IPS-18a (cell line): Measurements from ENCODE around the gene KLF5.

Source experiments
- H3K27ac ChIP-seq: one replicate; pipeline ENCODE4 v1.5.1; 2013; ENCODE audit warnings: low read length
- H3K27me3 ChIP-seq: one replicate; pipeline ENCODE4 v1.6.1; 2013; ENCODE audit warnings: mild to moderate bottlenecking, low read length; ENCODE audit not compliant: control insufficient read depth, insufficient read depth
- H3K36me3 ChIP-seq: one replicate; pipeline ENCODE4 v1.6.1; 2013; ENCODE audit warnings: low read depth, low read length; ENCODE audit not compliant: control insufficient read depth
- H3K4me1 ChIP-seq: one replicate; pipeline ENCODE4 v1.6.1; 2013; ENCODE audit warnings: low read depth, low read length; ENCODE audit not compliant: control insufficient read depth
- H3K4me3 ChIP-seq: one replicate; pipeline ENCODE4 v1.5.1; 2013; ENCODE audit warnings: low read length
- H3K9ac ChIP-seq: one replicate; pipeline ENCODE4 v1.6.1; 2013; ENCODE audit warnings: mild to moderate bottlenecking, low read length, moderate library complexity
- H3K9me3 ChIP-seq: one replicate; pipeline ENCODE4 v1.6.1; 2013; ENCODE audit warnings: low read depth, low read length; ENCODE audit not compliant: control insufficient read depth

The KLF5 gene

DNA sequence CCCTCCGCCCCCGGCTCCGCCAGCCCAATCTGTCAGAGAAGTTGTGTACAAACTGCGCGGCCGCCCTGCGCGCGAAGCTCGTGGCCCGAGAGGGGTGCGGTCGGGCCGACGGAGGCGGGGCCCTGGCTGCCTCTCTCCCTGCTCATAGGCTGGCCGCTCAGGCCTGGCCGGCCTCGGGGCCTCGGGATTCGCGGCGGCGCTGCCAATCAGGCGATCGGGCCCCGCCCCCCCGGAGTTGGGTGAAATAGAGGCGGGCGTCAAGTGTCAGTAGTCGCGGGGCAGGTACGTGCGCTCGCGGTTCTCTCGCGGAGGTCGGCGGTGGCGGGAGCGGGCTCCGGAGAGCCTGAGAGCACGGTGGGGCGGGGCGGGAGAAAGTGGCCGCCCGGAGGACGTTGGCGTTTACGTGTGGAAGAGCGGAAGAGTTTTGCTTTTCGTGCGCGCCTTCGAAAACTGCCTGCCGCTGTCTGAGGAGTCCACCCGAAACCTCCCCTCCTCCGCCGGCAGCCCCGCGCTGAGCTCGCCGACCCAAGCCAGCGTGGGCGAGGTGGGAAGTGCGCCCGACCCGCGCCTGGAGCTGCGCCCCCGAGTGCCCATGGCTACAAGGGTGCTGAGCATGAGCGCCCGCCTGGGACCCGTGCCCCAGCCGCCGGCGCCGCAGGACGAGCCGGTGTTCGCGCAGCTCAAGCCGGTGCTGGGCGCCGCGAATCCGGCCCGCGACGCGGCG is at the start of gene KLF5:
TSS of gene KLF5 (plus strand) at position 270 of the 724 bp plus-strand sequence. CDS start at position 593, 323 bp downstream.
- peaks cover 69% of the 10 kb centered on the region for H3K27me3 ChIP-seq
- peaks cover 38% of the 10 kb centered on the region for H3K4me1 ChIP-seq
- no peaks in the 10 kb centered on the region for H3K36me3 ChIP-seq
- H3K27ac ChIP-seq = no peak within 1 kb of the TSS
- no peaks in the 10 kb centered on the region for H3K9me3 ChIP-seq
- H3K4me3 ChIP-seq = peak within 1 kb of the TSS; percentile 68
- peak within 1 kb of the TSS; percentile 25 for H3K9ac ChIP-seq

DNA sequence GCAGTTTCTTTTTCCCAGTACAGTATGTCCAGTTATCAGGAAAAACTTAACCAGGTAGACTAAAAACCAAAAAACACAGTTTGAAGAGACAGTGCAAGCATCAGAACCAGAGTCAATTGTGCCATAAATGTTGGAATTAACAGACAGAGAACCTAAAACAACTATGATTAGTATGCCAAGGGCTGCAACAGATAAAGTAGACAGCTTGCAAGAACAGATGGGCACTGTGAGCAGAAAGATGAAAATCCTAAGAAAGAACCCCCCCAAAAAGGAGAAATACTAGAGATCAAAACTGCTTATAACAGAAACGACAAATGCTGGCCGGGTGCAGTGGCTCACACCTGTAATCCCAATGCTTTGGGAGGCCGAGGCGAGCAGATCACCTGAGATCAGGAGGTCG is 47.1 kb upstream of the KLF5 start:
- Histone ChIP-seq H3K27ac (no peak overlapping the region), H3K9ac (no peak overlapping the region), H3K9me3 (no peaks in the 10 kb centered on the region), H3K36me3 (no peaks in the 10 kb centered on the region), H3K4me1 (no peaks in the 10 kb centered on the region), H3K27me3 (no peaks in the 10 kb centered on the region), H3K4me3 (no peak overlapping the region)

- H3K4me3 ChIP-seq = no peak overlapping the region
- no peaks in the 10 kb centered on the region for H3K27me3 ChIP-seq
- no peaks in the 10 kb centered on the region for H3K4me1 ChIP-seq
- H3K36me3 ChIP-seq = no peaks in the 10 kb centered on the region
- H3K9me3 ChIP-seq = no peaks in the 10 kb centered on the region
- no peak overlapping the region for H3K27ac ChIP-seq
- no peak overlapping the region for H3K9ac ChIP-seq
Measured at GRCh38 chr13:73015805-73016204, 43.0 kb upstream of the KLF5 start.

GRCh38 chr13:73018336-73018735 is 40.5 kb upstream of the KLF5 start:
- no peak overlapping the region for H3K4me3 ChIP-seq
- no peaks in the 10 kb centered on the region for H3K9me3 ChIP-seq
- H3K27ac ChIP-seq = no peak overlapping the region
- H3K4me1 ChIP-seq = no peaks in the 10 kb centered on the region
- no peaks in the 10 kb centered on the region for H3K36me3 ChIP-seq
- H3K9ac ChIP-seq = no peak overlapping the region
- no peaks in the 10 kb centered on the region for H3K27me3 ChIP-seq

DNA sequence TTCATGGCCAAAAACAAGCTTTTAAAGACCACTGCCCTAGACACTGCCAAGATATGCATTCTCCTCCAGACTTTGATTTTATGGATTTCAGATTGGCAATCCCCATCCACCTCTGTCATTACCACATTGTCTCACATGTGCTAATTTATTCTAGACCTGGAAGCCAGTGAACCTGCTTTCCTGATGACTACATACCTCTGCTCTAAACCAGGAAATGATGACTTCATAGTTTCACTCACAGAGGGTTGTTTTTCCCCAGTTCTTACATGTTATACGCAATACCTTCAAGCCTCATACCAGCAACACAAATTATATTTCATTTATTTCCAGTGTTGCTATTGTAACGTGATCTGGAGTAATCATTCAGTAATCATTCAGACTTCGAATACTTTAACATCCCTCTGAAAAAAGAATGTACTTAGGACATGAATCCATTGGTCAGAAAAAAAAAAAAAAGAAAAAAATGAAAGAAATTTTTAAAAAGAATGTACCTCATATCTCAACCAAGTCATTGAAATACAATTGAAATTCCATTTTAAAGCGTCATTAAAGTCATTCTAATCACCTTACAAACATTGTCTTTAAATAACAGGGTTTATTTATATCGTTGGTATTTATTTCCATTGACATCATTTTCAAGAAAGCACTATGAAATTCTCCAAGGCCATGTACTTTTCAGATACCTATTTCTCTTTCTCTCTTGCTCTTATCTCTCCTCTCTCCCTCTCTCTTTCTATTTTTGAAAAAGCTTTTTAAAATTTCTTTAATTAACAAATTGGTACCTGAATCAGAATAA is 33.4 kb upstream of the KLF5 start:
- H3K4me3 ChIP-seq = no peak overlapping the region
- no peaks in the 10 kb centered on the region for H3K27me3 ChIP-seq
- no peaks in the 10 kb centered on the region for H3K9me3 ChIP-seq
- H3K27ac ChIP-seq = no peak overlapping the region
- no peaks in the 10 kb centered on the region for H3K4me1 ChIP-seq
- H3K36me3 ChIP-seq = no peaks in the 10 kb centered on the region
- H3K9ac ChIP-seq = no peak overlapping the region

DNA sequence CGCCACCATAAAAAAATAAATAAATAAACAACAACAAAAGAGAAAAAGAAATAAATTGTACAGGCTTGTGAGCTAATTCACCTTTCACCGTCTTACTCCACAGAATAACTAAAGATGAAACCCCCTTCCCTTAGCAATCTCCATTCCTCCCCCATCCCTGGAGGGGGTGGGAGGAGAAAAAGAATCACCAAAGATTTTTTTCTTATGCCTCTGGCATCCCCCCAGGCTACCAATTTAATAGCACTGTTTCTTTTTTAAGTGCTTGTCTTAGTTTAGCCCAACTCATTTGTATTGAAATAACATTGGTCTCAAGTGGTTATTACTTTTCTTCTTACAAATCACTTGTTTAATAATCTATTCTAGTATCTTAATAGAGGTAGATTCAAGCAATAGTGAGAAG is 23.9 kb upstream of the KLF5 start:
- Histone ChIP-seq H3K9ac (no peak overlapping the region), H3K4me3 (no peak overlapping the region), H3K27me3 (no peaks in the 10 kb centered on the region), H3K4me1 (peaks cover 5% of the 10 kb centered on the region), H3K9me3 (no peaks in the 10 kb centered on the region), H3K36me3 (no peaks in the 10 kb centered on the region), H3K27ac (no peak overlapping the region)

DNA sequence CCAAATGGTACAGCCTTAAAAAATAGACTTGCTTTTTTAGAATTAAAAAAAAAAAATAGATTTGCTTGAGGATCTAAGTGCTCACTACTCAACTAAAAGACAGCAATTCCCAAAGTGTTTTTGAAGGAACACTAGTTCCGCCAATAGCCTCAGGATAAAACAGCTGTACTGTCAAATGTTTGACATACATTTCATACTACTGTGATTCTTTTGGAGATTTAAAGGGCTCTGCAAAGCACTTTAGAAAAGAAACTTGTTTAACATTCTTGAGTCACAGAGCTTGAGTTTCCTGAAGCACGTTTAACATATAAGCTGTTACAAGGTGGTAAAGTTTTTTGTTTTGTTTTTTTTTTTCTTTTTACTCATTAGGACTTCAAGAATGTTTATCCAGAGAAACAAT is 23.1 kb upstream of the KLF5 start:
- Histone ChIP-seq H3K9ac (no peak overlapping the region), H3K27ac (no peak overlapping the region), H3K36me3 (no peaks in the 10 kb centered on the region), H3K27me3 (no peaks in the 10 kb centered on the region), H3K4me1 (peaks cover 12% of the 10 kb centered on the region), H3K9me3 (no peaks in the 10 kb centered on the region), H3K4me3 (no peak overlapping the region)

DNA sequence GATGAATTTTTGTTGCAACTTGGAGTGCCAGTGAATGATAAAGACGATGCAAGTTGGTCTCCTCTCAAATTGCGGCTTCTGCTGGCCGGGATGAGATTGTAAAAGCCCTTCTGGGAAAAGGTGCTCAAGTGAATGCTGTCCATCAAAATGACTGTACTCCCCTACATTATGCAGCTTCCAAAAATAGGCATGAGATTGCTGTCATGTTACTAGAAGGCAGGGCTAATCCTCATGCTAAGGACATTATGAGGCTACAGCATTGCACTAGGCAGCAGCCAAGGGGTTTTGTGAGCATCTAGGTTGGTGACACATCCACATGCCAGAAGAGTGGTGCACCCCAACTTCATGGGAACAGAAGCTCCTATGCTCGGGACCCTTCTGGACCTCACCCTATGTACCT is 22.2 kb upstream of the KLF5 start:
- Histone ChIP-seq H3K36me3 (no peaks in the 10 kb centered on the region), H3K9ac (no peak overlapping the region), H3K27me3 (no peaks in the 10 kb centered on the region), H3K27ac (no peak overlapping the region), H3K9me3 (no peaks in the 10 kb centered on the region), H3K4me1 (peaks cover 12% of the 10 kb centered on the region), H3K4me3 (no peak overlapping the region)

DNA sequence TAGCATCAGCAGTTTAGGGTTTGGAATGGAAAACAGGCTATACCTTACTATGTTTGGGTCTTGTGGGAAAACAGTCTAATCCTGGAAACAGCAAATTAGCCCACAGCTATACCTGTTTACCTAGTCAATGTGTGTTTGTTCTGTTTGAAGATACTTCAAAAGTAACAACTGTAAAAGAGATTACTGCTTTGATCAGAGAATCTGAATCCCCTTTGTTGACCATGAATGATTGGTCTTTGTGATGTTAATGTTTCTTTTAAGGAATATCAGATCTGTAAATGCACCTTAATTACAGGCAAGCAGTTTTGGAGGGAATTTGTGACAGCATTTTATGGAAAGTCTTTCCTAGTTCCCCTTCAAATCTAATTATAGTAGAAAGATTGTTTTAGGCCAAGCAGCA is 20.7 kb upstream of the KLF5 start:
- Histone ChIP-seq H3K4me1 (peaks cover 12% of the 10 kb centered on the region), H3K27me3 (no peaks in the 10 kb centered on the region), H3K4me3 (no peak overlapping the region), H3K9me3 (no peaks in the 10 kb centered on the region), H3K27ac (no peak overlapping the region), H3K9ac (no peak overlapping the region), H3K36me3 (no peaks in the 10 kb centered on the region)

DNA sequence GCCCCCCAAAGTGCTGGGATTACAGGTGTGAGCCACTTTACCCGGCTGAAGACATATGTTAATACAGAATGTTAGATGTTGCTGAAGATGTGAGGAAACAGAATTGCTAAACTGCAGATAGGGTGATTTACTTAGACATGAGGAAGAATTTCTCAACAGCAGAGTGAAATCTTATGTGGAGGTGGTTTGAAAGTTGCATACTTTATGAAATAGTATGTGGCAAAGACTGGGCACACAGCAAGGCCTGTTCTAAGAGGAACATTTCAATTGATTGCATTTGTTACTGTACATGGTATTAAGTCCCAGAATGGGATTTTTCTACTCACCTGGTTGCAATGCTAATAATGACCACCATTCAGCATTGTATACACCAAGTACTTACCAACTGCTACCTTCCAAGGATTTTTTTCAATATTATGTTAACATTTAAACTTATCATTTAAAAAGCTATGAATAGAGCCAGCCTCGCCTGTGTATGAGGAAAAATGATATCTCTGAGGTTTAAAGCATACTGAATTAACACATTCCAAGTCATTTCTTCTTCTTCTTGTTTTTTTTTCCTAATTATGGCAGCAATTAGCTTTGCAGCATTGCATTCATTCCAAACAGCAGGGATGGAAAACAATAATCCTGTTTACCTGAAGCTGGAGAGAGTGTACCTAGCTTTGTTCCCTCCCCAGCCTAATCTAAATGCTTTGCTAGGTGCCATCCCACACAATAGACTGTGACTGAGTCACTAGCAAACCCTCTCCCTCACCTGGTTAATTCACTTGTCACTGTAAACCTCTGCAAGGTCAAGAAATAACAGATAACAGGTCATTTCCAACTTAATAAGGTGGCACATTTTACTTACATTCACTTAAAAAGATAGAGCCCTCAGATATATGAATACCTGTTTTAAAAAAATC is 19.4 kb upstream of the KLF5 start:
- no peak overlapping the region for H3K9ac ChIP-seq
- H3K9me3 ChIP-seq = no peaks in the 10 kb centered on the region
- no peak overlapping the region for H3K27ac ChIP-seq
- no peak overlapping the region for H3K4me3 ChIP-seq
- no peaks in the 10 kb centered on the region for H3K36me3 ChIP-seq
- peaks cover 12% of the 10 kb centered on the region for H3K4me1 ChIP-seq
- H3K27me3 ChIP-seq = no peaks in the 10 kb centered on the region

- Histone ChIP-seq H3K4me3 (no peak overlapping the region), H3K4me1 (peaks cover 12% of the 10 kb centered on the region), H3K36me3 (no peaks in the 10 kb centered on the region), H3K27ac (no peak overlapping the region), H3K27me3 (no peaks in the 10 kb centered on the region), H3K9ac (no peak overlapping the region), H3K9me3 (no peaks in the 10 kb centered on the region)
Measured at GRCh38 chr13:73040484-73040883, 18.3 kb upstream of the KLF5 start.
